ENCODE measurements around the gene PEF1.

Gene PEF1

DNA sequence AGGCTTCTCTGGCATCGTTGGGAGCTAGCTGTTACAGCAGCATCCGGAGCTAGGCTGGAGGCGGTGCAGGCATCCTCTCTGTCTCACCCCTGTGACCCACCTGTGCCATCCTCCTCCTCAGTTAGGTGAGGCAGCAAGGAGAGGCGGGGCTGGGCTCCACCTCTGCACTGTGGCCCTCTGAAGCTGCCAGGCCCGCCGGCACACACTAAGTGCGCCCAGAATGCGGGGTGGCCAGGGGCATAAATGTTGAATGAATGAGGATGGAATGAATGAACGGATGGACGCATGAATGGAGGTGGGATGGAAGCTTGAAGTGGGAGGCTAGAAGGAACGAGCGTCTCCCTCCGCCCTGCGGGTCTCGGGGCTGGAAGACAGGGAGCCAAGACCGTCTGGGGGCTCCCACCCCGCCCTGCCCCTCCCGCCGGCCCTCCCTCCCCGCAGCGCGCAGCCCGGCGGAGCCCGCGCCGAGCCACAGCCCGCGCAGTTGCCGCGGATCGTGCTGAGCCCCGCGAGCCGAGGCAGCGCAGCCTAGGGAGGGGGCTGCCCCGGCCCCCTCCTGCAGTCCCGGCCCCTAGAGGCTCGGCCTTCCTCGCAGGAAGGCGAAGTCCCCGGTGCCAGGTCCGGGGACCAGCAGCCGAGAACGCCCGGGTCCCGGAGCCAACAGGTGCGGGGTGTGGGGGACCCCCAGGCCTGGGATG, 27.3 kb downstream of the PEF1 start, which contains the start of gene HCRTR1:
HCRTR1 (plus strand) TSS at position 472 of the 698 bp plus-strand sequence. CDS start 1,504 bp downstream, outside the sequence.
- H3K4me3 ChIP-seq (replicated peaks; ENCODE audit: low read depth, low read length): peak within 1 kb of the TSS; percentile 49
- DNase-seq (ENCODE audit: low read depth): no peak
- TF ChIP-seq, protein P1, sequence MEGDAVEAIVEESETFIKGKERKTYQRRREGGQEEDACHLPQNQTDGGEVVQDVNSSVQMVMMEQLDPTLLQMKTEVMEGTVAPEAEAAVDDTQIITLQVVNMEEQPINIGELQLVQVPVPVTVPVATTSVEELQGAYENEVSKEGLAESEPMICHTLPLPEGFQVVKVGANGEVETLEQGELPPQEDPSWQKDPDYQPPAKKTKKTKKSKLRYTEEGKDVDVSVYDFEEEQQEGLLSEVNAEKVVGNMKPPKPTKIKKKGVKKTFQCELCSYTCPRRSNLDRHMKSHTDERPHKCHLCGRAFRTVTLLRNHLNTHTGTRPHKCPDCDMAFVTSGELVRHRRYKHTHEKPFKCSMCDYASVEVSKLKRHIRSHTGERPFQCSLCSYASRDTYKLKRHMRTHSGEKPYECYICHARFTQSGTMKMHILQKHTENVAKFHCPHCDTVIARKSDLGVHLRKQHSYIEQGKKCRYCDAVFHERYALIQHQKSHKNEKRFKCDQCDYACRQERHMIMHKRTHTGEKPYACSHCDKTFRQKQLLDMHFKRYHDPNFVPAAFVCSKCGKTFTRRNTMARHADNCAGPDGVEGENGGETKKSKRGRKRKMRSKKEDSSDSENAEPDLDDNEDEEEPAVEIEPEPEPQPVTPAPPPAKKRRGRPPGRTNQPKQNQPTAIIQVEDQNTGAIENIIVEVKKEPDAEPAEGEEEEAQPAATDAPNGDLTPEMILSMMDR (IDR thresholded peaks at IDR 0.05; ENCODE audit: low read length, missing control alignments): no peak

DNA sequence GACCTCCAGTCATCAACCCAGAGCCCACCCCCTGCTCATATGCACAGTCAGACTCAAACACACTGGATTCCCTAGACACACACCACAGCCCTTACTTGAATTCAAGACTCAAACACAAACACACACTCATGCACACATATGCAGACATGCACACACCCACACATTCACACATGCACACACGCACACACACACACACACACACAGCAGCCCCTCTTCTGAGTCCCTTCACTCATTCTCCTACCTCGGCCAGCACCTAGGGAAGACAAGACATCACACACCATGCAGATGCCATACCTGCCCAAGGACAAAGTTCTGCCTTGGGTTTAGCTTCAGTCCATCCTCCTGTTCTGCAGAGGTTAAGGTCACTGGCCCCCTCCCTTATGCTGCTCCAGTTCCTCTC, 28.7 kb downstream of the PEF1 start:
- no peak overlapping the region for H3K4me3 ChIP-seq (replicated peaks; ENCODE audit: low read depth, low read length)
- TF ChIP-seq, protein P1 (IDR thresholded peaks at IDR 0.05; ENCODE audit: low read length, missing control alignments): no peak
- DNase-seq (ENCODE audit: low read depth): no peak

DNA sequence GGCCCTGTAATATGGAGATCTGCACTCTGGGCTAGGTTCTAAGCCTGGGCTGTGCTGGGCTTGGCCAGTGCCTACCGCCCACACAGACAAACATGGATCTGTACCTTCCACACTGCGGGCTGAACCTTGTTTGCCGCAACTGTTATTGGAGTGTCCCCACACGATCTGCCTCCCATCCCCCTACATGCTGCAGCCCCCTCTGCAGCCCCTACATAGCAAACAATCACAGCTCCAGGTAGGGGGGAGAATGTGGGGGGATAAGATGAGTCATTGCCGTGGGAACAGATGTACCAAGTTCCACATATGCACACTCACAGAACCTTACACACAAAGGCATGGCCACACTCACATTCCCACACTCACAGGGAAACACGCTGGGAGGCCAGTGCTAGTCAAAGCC, 29.3 kb downstream of the PEF1 start:
- H3K4me3 ChIP-seq (replicated peaks; ENCODE audit: low read depth, low read length): no peak overlapping the region
- TF ChIP-seq, protein P1 (IDR thresholded peaks at IDR 0.05; ENCODE audit: low read length, missing control alignments): no peak
- no peak for DNase-seq (ENCODE audit: low read depth)

DNA sequence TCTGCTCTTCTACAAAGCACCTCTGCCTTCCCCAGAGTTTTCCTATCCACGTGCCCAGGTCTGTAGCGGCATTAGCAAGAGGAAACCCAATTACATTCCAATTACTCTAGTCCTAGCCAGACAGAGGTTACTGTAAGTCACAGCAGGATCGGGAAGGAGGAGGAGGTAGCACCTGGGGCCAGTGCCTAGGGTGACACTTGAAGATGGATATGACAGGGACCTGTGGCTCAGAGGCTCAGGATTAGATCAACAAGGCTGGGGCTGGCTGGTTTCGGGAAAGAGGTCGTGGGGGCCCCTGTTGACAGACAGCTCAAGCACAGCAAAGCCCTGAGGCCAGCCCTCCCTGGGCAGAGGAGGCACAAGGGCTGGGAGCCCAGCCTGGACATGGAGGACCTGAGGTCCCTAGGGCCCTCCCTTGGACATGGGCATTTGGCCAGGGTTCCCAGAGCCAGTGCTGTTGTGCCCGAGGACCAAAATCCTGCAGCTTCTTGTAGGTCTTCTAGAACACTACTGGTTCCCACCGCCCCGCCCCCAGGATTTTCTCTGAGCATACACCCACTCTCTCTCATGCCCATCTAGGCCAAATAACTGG, 30.2 kb downstream of the PEF1 start:
- H3K4me3 ChIP-seq (replicated peaks; ENCODE audit: low read depth, low read length): no peak overlapping the region
- no peak for DNase-seq (ENCODE audit: low read depth)
- TF ChIP-seq, protein P1 (IDR thresholded peaks at IDR 0.05; ENCODE audit: low read length, missing control alignments): no peak

DNA sequence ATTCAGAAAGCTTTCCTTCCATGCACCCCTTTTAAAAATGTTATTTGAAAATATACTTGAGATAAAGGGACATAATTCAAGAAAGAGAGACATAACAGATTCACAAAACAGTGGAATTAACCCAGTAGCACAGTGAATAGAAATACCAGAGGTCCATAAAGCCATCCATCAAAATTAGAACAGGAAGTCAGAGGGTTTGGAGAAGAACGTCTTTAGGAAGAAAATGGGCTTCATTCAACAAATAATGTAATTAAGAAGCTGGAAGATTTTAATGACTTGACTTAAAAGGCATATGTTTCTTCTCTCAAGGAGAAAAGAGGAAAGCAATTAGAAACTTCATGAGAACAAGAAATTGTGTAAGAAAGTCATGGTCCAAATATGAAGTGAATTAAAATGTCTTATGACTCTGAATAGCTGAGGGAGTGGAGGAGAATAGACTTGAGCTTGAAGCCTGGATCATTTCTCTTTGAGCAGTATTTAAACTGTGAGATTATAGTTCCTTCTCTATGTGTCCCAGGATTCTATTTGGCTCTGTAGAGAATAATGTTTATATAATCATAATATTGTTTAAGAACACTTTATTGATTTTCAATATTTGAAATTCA, 35.1 kb downstream of the PEF1 start:
- TF ChIP-seq, protein P1 (IDR thresholded peaks at IDR 0.05; ENCODE audit: low read length, missing control alignments): no peak
- DNase-seq (ENCODE audit: low read depth): no peak

DNA sequence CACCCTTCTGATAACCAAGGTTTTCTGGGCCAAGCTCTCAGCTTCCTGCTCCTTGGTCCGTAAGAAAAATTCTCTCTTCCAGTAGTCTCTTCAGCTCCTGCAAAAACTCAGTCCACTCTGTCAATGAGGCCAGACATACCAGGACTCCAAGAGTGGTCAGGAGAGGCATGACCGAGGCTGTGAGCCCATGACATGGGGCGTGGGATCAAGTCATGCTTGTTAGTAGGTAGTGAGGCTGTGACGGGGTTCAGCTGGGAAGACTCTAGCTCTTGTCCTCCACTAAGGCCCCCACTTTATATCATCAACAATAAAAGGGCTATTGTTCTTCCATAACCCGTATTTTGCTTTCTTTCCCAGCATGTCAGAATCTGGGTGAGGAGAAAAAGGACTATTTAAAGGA, 37.3 kb downstream of the PEF1 start:
- no peak for DNase-seq (ENCODE audit: low read depth)
- TF ChIP-seq, protein P1 (IDR thresholded peaks at IDR 0.05; ENCODE audit: low read length, missing control alignments): no peak
- no peak overlapping the region for H3K4me3 ChIP-seq (replicated peaks; ENCODE audit: low read depth, low read length)

More for the DNA sequence above, 35.1 kb downstream of the PEF1 start:
- no peak overlapping the region for H3K4me3 ChIP-seq (replicated peaks; ENCODE audit: low read depth, low read length)

Data from fibroblast of pulmonary artery (primary cell).